Cardiac fibroblast (primary cell): ENCODE data around the gene PBX2.

ENCODE experiments used
- DNase-seq, 2 donors: peaks; one replicate each; pipeline versions ENCODE4 v3.0.0 to v3.0.0-alpha.2; 2010; ENCODE audit warnings: low read depth in 2 of 2
- H3K4me3 ChIP-seq, 2 donors: replicated peaks in 1 of 2; 1 replicate in 1 of 2; 2 replicates in 1 of 2; pipeline ENCODE4 v1.5.1; 2011; ENCODE audit warnings: low read depth in 2 of 2, low read length in 2 of 2, mild to moderate bottlenecking in 2 of 2, moderate library complexity in 1 of 2
- TF ChIP-seq, protein P1 (sequence below): IDR thresholded peaks from one replicate; pipeline ENCODE4 v1.5.1; 2011; ENCODE audit warnings: low read depth, mild to moderate bottlenecking, low read length, inconsistent platforms

The PBX2 gene

DNA sequence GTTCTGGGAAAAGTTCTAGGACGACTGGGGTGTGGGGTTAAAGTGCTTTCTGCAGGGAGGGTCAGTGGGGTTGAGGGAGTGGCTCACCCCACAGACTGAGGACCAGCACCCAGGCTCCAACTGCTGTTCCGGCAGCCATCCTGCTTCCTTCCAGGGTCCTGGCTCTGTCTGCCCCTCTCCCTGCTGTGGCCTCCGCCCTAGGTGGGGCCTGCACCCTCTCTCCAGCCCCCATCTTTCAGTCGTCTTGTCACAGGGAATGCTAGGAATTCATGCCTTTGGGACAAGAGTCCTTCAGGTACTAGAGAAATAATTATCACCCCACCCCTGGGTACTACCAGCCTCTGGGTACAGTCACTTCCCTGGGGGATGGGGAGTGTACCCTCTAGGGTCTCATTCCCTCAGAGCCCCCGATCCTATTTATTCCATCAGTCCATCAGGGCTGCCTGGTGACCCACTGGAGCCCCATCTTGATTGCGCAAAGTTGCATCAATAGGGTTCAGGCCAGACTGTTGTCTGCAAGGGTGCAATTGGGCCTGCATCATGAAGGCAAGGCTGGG is 5.8 kb downstream of the PBX2 start, which contains the start of gene AGER:
TSS of gene AGER (minus strand) at position 170 of the 557 bp plus-strand sequence. CDS start at position 139, 31 bp downstream.
- TF ChIP-seq, protein P1, sequence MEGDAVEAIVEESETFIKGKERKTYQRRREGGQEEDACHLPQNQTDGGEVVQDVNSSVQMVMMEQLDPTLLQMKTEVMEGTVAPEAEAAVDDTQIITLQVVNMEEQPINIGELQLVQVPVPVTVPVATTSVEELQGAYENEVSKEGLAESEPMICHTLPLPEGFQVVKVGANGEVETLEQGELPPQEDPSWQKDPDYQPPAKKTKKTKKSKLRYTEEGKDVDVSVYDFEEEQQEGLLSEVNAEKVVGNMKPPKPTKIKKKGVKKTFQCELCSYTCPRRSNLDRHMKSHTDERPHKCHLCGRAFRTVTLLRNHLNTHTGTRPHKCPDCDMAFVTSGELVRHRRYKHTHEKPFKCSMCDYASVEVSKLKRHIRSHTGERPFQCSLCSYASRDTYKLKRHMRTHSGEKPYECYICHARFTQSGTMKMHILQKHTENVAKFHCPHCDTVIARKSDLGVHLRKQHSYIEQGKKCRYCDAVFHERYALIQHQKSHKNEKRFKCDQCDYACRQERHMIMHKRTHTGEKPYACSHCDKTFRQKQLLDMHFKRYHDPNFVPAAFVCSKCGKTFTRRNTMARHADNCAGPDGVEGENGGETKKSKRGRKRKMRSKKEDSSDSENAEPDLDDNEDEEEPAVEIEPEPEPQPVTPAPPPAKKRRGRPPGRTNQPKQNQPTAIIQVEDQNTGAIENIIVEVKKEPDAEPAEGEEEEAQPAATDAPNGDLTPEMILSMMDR, result no peak
- DNase-seq, result no peak
- no peak within 1 kb of the TSS for H3K4me3 ChIP-seq

DNA sequence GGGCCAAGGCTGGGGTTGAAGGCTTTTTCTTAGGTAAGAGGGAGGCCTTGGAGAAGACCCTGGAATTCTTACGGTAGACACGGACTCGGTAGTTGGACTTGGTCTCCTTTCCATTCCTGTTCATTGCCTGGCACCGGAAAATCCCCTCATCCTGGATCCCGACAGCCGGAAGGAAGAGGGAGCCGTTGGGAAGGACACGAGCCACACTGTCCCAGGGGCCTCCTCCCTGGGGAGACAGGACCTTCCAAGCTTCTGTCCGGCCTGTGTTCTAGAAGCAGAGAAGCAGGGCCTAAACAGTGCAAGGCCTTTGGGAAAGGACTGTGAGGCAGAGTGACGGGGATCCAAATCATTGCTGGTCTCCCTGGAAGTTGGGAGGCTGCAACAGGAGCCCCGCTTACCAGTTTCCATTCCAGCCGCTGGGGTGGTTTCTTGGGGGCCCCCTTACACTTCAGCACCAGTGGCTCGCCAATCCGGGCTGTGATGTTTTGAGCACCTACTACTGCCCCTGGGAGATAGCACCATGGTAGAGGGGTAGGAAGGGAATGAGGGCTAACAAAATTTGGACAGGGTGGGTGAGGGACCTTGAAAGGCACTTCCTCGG is 6.4 kb downstream of the PBX2 start:
- TF ChIP-seq, protein P1, result no peak
- DNase-seq, result no peak
- no peak overlapping the region for H3K4me3 ChIP-seq

DNA sequence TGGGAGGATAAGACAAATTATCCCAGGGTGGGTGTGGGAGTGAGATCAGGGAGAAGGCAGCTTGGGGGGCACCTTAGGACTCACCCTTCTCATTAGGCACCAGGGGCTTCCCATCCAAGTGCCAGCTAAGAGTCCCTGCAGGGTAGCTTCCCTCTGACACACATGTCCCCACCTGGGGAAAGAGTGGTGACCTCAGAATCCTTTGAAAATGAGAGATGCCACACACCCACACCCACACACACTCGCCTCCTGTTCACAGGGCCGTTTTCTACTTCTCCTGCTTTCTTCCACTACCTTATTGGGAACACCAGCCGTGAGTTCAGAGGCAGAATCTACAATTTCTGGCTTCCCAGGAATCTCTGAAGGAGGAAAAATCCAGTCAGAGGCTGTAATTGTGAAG is 7.0 kb downstream of the PBX2 start:
- DNase-seq, result no peak
- H3K4me3 ChIP-seq, result no peak overlapping the region
- TF ChIP-seq, protein P1, result no peak

DNA sequence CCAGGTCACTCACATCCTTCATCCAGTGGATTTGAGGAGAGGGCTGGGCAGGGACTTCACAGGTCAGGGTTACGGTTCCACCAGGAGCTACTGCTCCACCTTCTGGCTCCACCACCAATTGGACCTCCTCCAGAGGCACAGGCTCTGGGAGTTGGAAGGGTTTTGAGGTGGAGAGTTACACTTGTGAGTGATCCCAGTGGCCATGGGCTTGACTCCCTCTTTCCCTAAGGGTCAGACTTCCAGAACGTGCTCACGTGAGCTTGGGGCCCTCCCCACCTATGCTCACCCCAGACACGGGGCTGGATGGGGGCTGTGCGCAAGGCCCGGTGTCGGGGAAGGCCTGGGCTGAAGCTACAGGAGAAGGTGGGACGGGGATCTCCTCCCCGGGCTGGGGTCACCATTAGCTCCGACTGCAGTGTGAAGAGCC is 7.4 kb downstream of the PBX2 start:
- no peak for DNase-seq
- TF ChIP-seq, protein P1, result no peak
- H3K4me3 ChIP-seq, result no peak overlapping the region

DNA sequence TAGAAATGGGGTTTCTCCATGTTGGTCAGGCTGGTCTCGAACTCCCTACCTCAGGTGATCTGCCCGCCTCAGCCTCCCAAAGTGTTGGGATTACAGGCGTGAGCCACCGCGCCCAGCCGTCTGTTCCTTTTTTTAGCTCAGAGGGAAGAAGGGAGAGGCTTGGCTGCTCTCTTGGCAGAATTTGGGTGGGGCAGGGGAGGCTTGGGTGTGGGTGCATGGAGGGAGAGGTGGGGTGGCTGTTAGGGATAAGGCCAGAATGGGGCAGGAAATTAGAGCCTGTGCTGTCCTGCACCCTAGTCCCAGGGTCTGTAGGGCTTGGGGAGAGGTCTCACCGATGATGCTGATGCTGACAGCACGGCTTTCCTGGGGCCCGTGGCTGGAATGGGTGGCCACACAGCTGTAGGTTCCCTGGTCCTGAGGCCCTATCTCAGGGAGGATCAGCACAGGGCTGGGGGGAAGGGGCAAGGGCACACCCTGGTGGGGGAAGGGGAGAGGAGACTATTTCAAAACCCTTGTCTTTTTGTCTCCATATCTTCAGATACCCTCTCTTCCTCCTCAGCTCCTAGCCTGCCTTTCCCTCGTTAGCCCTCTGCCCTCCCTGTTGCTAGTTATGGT is 8.0 kb downstream of the PBX2 start:
- DNase-seq, result no peak
- TF ChIP-seq, protein P1, result no peak
- H3K4me3 ChIP-seq, result no peak overlapping the region

DNA sequence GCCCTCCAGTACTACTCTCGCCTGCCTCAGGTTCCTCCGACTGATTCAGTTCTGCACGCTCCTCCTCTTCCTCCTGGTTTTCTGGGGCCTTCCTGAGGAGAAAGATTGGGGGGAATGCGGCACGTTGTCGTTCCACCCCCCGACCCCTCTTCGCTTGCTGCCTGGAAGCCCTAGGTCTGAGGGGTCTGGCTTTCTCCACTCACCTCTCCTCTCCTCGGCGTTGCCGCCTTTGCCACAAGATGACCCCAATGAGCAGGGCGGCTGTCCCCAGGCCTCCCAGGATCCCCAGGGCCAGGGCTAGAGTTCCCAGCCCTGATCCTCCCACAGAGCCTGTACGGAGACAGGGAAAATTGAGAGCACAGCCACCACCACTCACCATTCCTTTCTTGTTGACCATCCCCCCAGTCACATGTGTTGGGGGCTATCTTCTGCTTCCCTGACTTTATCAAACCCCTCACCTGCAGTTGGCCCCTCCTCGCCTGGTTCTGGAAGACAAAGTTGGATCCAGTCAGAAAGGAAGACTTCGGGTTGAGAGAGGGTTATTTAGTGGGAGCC is 8.8 kb downstream of the PBX2 start:
- no peak for DNase-seq
- TF ChIP-seq, protein P1, result no peak
- no peak overlapping the region for H3K4me3 ChIP-seq
